Measurements from ENCODE around the gene SFTPD. TPM values are rescaled to one million over a fixed set of nuclear protein-coding genes. Genes with fewer than 3 reads are reported as not detected.

Gene SFTPD
- polyA plus RNA-seq, 1 donor, result 1.6 TPM

DNA sequence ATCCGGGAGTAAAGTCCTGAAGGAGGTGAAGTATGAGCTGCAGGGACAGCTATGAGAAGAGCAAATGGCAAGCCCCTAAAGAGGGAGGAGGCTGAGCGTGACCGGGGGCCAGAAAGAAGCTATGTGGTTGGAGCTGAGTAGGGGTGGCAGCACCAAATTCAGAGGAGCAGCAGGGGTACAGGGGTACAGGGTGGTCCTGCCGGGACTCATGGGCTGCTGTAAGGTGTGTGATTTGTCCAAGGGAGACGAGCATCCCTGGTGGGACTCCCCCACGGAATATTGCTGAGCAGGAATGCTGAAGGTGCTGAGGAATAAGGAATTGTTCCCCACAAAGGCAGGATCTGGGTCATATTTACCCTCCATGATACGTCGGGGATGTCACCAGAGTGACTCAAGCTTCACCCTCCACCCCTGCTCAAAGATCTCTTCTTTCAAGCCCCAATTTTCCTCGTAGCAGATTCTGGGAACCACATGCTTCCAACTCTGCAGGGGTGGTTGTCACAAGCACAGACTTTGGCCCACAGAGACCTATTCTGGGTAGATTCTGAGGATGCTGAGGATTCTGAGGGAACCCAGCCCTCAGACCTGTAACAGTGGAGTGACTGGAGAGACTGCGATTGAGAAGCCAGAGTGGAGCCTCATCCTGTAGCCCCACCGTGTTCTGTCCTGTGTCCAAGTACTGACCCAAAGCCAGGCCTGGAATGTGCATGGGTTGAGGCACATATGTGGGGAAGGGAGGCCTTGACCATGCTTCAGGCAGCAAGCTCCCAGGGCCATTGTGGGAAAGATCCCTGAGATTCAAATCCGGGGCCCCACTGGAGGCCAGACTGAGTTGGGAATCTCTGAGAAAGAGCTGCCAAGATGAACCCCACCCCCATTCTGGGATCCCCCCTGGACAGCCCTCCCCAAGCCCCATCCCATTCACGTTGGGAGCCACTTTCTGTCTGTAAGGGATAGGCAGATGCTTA, 4.2 kb downstream of the SFTPD start:
- no peak for DNase-seq

DNA sequence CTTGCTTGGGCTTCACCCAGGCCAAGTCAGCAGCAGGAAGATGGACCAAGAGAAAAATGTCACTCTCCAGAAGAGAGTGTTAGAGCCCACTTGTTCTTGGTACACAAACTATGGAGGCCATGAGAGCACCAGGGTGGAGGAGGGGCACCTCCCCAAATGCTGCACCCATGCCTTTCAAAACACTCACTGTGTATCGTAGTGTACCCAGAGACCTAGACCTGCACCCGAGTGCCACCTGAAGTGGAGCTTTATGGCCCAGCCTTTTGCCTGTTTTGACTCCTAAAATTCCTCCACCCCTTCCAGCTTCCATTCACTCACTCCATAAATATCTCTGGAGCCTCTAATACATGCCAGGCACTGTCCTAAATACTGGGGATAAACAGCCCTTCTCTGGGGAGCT, 5.0 kb downstream of the SFTPD start:
- no peak for DNase-seq

DNA sequence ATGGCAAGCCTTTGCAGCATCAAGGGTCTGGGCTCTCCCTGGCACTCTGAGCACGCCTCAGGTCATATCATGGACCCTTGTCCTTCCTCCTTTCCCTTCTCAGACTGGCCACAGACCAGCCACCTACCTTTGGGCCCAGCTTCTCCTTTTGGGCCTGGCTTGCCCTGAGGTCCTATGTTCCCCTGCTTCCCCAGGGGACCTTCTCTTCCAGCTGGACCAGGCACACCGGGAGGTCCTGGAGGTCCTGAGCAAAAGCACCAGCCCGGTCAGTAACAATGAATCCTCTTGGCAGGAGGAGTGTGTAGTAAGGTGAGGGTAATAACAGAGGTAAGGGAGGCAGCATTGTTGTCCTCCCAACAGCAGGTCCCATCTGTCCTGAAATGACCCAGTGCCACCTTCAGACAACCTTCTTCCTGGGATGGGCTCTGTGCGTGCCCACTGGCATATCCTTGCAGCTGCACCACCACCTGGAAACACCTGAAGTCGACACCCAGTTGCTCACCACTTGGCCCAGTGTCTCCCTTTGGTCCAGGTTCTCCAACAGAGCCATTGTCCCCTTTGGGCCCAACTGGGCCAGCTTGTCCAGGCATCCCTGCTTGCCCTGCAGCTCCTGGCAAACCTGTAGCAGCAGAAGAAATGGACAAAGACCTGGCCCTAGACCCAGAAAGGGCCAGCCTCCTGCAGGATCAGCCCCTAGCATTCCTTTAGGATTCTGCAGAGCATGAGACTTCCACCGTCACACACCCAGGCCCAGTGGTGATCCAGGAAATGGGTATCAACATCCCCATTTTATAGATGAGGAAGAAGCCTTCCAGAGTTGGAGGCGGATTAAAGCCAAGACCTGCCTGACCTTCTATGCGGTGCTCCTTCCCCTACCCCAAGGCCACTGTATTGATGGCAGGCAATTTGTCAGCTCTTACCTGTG, 6.4 kb downstream of the SFTPD start:
- no peak for DNase-seq

DNA sequence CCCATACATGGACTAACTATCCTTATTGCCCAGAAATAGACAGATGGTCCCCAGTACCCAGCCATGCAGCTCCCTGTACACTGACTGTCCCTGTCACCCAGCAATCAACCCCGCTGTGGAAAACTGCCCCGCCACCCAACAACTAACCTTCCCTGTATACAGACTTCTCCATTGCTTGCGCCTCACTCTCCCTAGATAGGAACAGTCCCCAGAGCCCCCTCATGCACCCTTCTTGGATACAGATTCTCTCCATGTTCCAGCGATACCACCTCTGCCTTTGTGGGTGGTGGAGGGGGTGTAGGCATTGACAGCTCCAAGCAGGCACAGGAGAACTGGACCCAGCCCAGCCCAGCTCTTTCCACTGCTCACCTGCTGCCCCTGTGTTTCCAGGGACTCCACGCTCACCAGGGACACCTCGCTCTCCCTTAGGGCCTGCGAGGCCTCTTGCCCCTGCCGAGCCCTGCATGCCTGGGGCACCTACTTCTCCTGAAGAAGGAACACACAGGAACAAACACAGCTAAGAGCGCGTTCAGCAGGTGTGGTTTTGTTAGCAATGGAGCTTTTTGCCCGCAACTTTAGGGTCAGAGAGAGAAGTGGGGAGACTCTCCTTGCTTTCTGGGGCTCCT, 7.2 kb downstream of the SFTPD start:
- no peak for DNase-seq

DNA sequence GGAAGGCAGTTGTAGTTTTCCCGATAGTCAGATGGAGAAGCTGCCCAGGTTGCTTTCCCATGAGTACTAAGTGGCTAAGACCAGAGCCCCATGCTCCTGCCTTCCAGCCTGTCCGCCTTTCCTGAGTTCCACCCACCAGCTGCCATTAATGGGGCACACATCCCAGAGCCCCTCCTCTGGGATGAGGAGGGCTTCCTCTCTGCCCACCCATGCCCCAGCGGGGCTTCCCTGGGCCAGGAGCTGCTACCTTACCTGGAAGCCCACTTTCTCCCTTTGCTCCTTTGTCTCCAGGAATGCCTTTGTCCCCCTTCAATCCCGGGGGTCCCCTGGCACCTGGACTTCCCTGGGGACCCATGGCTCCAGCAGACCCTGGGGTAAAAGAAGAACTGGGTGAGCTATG, 7.8 kb downstream of the SFTPD start:
- DNase-seq, result no peak

DNA sequence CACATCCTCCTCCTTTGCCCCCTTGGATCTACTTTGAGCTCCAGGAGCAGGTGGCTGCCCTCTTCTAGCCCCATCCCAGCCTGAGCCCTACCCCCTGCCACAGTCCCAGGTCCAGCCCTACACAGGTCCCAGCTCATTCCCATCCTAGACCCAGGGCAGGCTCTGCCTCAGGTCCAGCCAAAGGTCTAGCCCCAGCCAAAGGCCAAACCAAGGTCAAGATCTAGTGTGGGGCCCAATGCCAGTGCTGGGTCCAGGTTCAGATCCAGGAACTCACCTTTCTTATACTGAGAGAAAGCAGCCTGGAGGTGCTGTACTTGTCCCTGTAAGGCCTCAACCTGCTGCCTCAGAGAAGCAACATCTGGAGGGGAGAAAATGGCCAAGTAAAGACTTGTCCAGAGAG, 8.5 kb downstream of the SFTPD start:
- DNase-seq, result no peak

DNA sequence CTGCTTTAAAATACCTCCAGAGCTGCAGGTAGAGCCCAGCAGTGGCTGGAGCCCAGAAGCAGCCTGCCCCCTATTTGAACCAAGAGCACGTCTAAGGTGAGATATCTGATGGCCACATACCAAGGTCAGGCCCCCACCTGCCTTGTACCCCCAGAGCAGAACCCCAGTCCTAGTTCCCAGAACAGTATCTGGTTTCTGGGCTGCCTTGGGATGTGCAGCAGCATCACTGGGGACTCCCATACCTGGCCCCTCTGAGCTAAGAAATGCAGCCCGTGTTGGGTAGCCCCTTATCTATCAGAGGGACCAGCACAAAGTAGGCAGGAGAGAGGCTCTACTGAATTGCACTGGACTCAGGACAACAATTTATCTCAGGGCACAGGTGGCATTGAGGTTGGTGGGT, 8.9 kb downstream of the SFTPD start:
- DNase-seq, result no peak

DNA sequence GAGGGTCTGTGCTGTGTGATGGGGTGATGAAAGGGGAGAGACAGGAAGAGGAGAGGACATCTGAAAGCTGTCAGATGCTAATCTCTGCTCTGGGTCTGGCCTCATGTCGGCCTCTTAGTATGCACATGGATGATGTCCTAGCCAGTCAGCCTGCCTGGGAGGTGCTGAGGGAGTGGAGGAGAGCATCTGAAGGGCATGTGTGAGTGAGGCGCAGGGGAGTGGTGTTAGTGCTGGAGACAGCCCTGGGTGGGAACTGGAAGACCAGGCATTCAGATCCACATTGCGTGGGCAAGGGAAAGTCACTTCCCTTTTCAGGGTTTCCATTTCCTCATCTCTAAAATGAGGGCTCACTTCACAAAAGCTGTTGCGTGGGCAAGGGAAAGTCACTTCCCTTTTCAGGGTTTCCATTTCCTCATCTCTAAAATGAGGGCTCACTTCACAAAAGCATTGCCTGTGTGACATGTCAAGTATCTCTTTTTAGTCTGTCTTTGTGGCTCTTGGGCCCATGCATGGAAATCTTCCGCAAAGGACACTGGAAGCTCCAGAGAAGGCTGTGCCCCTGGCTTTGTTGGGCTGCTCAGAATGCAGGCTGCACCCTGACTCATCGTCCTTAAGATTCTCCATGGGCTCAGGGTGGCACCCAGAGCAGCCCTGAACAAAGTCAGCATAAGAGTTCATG, 10.0 kb downstream of the SFTPD start:
- DNase-seq, result no peak

DNA sequence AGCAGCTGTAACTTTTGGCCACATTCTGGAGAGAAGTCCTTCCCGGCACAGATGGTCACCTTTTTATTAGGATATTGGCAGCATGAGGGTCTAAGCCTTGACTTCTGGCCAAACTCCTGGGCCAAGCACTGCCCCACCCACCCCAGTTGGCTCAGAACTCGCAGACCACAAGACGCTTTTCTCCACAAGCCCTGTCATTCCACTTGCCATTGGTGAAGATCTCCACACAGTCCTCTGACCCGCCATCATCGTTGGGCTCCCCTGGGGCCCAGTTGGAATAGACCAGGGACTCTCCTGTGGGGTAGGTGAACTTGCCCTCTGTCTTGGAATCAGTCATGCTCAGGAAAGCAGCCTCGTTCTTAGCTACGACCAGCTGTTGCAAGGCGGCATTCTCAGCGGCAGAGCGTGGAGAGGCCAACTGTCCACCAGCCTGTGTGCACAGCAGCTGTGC, 11.2 kb downstream of the SFTPD start:
- DNase-seq, result no peak

DNA sequence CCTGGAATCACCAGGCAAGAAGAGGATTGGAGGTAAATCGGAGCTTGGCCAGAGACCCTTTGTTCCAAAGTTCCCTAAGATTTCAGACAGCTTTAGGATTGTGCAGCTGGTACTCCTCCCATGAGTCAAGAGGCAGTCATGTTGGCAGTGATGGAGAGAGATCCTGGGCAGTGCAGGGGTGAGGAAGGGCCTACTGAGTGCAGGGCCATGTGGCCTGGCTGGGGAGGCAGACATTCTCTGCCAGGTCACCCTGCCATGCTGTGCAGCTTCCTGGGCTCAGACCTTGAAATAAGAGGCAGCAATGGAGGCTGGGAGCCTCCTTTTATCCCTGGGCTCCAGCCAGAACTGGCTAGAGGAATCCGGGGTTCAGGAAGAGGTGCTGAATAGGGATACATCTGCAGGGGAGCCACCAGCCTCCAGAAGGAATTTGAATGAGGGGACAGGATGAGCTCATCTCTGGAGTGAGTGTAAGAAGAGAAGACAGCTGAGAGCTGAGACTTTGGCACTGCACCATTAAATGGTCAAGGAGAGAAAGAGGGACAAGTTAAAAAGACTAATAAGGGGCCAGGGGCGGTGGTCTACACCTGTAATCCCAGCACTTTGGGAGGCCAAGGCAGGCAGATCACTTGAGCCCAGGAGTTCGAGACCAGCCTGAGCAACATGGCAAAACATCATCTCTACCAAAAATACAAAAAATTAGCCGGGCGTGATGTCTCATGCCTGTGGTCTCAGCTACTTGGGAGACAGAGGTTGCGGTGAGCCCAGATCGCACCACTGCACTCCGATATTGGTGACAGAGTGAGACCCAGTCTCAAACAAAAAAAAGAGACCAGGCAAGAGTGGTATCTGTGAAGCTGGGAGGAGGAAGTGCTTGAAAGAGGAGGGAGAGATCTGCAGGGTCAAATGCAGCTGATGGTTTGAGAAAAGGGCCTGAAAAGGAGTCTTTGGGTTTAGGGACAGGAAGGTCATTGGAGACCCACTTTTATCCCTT, 12.0 kb downstream of the SFTPD start:
- no peak for DNase-seq

DNA sequence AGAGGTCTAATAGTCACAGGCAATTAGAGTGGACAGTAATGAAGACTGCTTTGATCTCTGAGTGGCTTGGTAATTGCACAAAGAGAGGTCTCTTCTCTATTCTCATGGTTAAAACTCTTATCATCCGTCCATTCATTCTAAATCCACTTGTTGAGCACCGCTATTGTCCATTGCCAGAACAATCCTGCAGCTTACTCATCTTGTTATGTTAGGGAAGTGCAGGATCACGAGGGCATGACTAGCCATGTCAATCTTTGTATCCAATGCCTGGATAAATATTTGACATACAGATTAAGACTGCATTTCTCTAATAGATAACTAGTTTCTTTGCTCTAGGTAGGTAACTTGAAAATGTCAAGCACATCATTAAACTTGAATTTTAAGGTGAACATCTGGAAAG, 14.9 kb downstream of the SFTPD start:
- no peak for DNase-seq

DNA sequence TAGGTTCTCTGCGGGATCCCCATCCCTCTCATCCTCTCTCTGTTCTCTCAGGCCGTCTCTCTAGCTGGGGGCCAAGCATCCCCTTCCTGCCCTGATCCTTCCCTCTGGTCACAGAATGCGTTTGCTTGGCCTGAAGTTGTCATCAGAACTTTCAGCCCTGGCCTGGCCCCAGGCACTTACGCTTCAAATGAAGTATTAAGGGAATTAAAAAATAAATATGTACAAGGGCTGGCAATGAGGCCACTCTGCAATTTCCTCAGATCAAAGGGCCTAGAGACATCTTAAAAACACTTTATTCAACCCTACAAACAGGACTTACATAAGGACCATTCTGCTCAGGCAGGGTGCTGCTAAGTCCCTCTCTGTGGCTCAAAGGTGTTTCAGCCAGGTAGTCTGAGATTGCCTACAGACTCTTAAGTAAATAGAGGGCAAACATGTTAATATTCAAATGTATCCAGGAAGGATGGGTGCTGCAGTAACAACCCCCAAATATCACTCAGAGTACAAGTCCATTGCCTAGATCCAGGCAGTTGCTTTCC, 16.0 kb downstream of the SFTPD start:
- no peak for DNase-seq

DNA sequence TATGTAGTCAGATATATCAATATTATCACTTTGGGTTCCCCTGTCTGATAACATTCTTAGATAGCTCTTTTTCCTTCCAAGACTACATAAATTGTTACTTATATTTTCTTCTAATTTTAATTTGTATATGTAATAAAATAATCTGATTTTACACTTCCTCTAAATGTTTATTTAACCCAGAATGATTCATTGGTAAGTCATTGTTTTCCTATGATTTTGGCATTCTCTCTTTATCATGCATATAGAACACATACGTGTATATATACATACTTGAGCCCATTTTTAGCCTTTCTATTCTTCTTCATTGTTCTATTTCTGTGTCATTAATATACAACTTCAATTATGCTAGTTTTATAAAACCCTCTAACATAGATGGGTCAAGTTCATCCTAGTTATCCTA, 16.6 kb downstream of the SFTPD start:
- no peak for DNase-seq

DNA sequence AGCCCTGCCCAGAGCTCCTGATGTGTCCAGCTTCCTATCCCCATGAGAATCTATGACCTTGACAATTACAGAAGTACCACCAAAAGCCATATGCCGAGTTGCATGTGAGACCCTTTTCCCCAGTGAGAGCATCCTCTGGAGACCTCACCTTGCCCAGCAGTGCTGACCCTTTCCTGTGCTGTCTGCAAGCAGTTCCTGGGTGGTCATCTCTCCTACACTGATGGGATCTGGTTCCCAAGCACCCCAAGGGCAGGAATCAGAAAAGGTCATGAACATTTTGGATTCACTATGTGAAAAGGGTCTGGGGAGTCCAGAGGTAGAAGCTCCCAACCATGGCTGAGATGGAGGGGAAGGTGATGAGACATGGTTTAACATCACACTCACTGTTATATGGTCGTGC, 18.2 kb downstream of the SFTPD start:
- no peak for DNase-seq

DNA sequence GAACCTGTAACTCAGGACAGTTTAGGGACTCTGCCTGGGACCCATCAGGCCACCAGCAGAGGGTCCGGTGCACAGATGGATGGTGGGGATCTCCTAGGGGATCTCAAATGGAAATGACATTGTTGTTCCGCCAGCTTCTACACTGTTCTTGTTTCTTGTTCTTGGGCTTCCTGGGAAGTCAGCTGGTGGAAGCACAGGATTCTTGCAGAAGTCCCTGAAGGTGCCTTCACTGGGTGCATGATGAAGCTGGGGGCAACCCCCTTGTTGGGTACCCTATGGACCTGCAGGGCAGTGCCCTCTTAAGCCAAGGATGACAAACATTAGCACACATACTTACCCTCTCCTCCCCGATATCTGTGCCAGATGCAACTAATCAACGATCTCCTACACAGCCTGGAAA, 18.6 kb downstream of the SFTPD start:
- DNase-seq, result no peak

DNA sequence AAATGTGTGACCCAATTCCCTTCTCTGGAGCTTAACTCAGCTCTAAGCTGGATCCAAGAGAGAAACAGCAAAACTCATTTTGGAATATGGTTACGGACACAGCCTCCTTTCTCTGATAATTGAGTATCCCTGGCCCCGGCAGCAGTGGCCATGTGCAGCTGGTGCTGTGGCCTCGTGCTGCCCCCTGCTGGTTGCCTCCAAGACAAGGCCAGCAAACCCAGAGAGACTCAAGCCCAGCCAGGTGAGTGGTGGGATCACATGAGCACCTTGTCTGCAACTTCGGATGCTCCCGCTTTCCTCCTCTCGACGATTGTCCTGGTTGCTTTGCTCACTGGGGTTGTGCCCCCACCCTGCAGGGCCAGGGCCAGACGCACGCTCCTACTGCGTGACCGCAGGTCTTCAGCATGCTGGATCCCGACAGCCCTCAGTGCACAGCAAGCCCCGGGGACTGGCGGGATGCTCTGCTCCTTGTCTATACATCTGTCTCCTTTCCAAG, 19.4 kb downstream of the SFTPD start:
- DNase-seq, result peak; percentile 73

DNA sequence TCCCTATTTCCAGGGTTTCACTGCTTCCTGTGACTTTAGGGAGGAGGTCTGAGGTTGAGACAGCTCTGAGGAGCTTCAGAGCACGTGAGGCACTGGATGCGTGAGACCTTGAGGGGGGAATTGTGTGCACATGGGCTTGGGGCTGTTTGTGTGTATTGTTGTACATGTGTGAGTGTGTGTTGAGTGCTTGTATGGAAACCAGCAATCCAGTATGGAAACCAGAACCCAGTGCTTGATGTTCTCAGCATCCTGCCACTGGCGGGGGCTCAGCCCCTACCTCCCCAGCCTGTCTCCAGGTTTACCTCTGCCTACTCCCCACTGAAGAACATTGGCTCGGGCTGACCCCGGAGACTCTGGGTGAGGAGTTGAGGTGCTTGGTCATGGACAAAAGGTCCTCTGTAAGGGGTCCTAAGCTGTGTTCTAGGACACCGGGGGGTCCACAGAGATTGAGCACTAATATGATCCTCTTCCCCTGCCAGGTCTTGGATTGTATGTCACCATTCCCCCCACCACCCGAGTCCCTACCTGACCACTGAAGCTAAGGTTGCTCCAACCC, 20.8 kb downstream of the SFTPD start:
- no peak for DNase-seq

DNA sequence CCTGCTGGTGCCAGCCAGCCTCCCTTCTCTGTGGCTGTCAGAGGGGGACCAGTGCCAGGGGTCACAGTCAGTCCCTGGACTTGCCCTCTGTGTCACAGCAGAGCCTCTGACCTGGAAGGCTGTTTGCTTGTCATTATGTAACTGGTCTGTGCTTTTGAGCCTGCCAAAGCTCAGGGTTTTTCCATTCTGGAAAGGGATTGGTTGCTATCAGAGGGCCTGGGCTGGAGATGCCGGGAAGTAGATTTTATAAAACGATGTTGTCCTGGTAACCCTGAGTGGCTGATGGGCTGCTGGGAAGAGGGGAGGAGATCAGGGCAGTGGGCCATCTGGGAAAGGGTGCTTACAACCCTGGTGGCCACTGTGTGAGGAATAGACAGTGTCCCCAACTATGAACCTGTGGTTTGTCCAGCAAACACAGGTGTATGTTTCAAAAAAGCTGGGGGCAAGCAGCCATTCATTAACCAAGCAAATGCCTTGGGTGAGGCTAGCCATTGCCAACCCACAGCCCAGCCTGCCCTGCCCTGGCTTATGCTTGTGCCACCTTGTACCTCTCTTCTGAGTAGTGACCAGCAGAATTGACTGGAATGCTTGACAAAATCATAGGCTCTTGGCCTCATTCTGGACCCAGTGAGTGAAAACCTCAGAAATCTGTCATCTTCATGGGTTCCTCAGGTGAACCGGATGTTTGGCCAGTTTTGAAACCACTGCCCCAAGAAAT, 21.6 kb downstream of the SFTPD start:
- DNase-seq, result no peak

DNA sequence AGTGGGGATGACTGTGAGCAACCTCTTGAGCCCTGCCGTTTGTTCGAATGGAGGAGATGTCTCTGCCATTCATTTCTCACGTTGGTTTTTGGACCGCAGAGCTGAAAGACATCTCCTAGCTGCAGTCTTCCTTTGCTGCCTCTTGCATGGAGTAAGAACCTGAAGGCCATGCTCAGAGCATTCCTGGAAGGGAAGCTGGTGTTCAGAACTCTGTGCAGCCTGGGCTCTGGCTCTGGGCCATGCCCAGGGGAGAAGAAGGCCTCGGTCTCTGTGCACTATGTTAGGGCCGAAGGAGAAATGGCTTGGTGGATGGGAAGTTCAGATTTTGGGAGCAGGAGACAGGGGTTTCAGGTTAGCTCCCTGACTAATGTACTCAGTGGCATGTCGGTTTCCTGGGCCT, 22.9 kb downstream of the SFTPD start:
- DNase-seq, result no peak
